ENCODE results near the gene BNIP3. TPM values are rescaled to one million over a fixed set of nuclear protein-coding genes. Genes with fewer than 3 reads are reported as not detected.
A peak's percentile ranks its signal among the peaks of the same experiment; 100 is the strongest.

Gene BNIP3
- total and polyA plus RNA-seq, 2 of the 13 experiments (the other 11 are each of a cell fraction or from before 2014, with no cell fraction given): 73.7 to 223 TPM

- no peak for TF ChIP-seq ZMAT5 (CRISPR knock-in tag; IDR thresholded peaks at IDR 0.05; ENCODE audit: borderline replicate concordance, low read depth)
- TF ChIP-seq ZNF713 (CRISPR knock-in tag; IDR thresholded peaks at IDR 0.05): 0 out of 2 replicates have a peak, but pooled peaks have one; percentile 29
- 0 out of 2 replicates have a peak, but pooled peaks have one; percentile 73 for TF ChIP-seq ZBTB26 (CRISPR knock-in tag; IDR thresholded peaks at IDR 0.05; ENCODE audit: borderline replicate concordance)
- TF ChIP-seq ZNF574 (CRISPR knock-in tag; IDR thresholded peaks at IDR 0.05): peak; percentile 80
- TF ChIP-seq, protein P1, sequence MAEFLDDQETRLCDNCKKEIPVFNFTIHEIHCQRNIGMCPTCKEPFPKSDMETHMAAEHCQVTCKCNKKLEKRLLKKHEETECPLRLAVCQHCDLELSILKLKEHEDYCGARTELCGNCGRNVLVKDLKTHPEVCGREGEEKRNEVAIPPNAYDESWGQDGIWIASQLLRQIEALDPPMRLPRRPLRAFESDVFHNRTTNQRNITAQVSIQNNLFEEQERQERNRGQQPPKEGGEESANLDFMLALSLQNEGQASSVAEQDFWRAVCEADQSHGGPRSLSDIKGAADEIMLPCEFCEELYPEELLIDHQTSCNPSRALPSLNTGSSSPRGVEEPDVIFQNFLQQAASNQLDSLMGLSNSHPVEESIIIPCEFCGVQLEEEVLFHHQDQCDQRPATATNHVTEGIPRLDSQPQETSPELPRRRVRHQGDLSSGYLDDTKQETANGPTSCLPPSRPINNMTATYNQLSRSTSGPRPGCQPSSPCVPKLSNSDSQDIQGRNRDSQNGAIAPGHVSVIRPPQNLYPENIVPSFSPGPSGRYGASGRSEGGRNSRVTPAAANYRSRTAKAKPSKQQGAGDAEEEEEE (CRISPR knock-in tag; IDR thresholded peaks at IDR 0.05; ENCODE audit: borderline replicate concordance): no peak
- no peak for TF ChIP-seq ZNF576 (CRISPR knock-in tag; IDR thresholded peaks at IDR 0.05)
- TF ChIP-seq, protein P2, sequence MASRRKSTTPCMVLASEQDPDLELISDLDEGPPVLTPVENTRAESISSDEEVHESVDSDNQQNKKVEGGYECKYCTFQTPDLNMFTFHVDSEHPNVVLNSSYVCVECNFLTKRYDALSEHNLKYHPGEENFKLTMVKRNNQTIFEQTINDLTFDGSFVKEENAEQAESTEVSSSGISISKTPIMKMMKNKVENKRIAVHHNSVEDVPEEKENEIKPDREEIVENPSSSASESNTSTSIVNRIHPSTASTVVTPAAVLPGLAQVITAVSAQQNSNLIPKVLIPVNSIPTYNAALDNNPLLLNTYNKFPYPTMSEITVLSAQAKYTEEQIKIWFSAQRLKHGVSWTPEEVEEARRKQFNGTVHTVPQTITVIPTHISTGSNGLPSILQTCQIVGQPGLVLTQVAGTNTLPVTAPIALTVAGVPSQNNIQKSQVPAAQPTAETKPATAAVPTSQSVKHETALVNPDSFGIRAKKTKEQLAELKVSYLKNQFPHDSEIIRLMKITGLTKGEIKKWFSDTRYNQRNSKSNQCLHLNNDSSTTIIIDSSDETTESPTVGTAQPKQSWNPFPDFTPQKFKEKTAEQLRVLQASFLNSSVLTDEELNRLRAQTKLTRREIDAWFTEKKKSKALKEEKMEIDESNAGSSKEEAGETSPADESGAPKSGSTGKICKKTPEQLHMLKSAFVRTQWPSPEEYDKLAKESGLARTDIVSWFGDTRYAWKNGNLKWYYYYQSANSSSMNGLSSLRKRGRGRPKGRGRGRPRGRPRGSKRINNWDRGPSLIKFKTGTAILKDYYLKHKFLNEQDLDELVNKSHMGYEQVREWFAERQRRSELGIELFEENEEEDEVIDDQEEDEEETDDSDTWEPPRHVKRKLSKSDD (CRISPR knock-in tag; IDR thresholded peaks at IDR 0.05; ENCODE audit: low read depth): no peak
- TF ChIP-seq, protein P3, sequence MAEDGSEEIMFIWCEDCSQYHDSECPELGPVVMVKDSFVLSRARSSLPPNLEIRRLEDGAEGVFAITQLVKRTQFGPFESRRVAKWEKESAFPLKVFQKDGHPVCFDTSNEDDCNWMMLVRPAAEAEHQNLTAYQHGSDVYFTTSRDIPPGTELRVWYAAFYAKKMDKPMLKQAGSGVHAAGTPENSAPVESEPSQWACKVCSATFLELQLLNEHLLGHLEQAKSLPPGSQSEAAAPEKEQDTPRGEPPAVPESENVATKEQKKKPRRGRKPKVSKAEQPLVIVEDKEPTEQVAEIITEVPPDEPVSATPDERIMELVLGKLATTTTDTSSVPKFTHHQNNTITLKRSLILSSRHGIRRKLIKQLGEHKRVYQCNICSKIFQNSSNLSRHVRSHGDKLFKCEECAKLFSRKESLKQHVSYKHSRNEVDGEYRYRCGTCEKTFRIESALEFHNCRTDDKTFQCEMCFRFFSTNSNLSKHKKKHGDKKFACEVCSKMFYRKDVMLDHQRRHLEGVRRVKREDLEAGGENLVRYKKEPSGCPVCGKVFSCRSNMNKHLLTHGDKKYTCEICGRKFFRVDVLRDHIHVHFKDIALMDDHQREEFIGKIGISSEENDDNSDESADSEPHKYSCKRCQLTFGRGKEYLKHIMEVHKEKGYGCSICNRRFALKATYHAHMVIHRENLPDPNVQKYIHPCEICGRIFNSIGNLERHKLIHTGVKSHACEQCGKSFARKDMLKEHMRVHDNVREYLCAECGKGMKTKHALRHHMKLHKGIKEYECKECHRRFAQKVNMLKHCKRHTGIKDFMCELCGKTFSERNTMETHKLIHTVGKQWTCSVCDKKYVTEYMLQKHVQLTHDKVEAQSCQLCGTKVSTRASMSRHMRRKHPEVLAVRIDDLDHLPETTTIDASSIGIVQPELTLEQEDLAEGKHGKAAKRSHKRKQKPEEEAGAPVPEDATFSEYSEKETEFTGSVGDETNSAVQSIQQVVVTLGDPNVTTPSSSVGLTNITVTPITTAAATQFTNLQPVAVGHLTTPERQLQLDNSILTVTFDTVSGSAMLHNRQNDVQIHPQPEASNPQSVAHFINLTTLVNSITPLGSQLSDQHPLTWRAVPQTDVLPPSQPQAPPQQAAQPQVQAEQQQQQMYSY (CRISPR knock-in tag; IDR thresholded peaks at IDR 0.05): no peak
These were observed 15.8 kb upstream of the BNIP3 start (continued) for GRCh38 chr10:131997366-131998049.

Data from HepG2 (cell line).